ENCODE data around the gene PTPRG. TPM values are rescaled to one million over a fixed set of nuclear protein-coding genes. Genes with fewer than 3 reads are reported as not detected.

Gene PTPRG
- total and polyA plus RNA-seq, 12 donors, result 6.3 to 119 (median 72.2) TPM

- Histone ChIP-seq H3K4me3 (no peak overlapping the region), H3K27ac (no peak overlapping the region), H3K36me3 (replicated peaks in 1 of 2) (no peaks in the 10 kb centered on the region), H3K4me1 (replicated peaks in 1 of 2) (peaks cover 0 to 3% of the 10 kb centered on the region in 2 donors), H3K27me3 (no peaks in the 10 kb centered on the region), H3K9me3 (replicated peaks in 1 of 3) (no peaks in the 10 kb centered on the region)
- TF ChIP-seq, protein P1, sequence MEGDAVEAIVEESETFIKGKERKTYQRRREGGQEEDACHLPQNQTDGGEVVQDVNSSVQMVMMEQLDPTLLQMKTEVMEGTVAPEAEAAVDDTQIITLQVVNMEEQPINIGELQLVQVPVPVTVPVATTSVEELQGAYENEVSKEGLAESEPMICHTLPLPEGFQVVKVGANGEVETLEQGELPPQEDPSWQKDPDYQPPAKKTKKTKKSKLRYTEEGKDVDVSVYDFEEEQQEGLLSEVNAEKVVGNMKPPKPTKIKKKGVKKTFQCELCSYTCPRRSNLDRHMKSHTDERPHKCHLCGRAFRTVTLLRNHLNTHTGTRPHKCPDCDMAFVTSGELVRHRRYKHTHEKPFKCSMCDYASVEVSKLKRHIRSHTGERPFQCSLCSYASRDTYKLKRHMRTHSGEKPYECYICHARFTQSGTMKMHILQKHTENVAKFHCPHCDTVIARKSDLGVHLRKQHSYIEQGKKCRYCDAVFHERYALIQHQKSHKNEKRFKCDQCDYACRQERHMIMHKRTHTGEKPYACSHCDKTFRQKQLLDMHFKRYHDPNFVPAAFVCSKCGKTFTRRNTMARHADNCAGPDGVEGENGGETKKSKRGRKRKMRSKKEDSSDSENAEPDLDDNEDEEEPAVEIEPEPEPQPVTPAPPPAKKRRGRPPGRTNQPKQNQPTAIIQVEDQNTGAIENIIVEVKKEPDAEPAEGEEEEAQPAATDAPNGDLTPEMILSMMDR (IDR thresholded peaks at IDR 0.05), result no peak
- no peak for TF ChIP-seq POLR2A (IDR thresholded peaks at IDR 0.05)
- intact Hi-C loops (cut with DNase I), result no loop called here
- 76 to 81% (median 79%) methylated on average over 5 of the region's 5 CpGs for WGBS, 4 donors
- no peak for DNase-seq
Observed at GRCh38 chr3:61872077-61872706, 310.8 kb downstream of the PTPRG start.

GRCh38 chr3:61875046-61875844 is 313.9 kb downstream of the PTPRG start:
- no peak for DNase-seq
- H3K27me3 ChIP-seq, result no peaks in the 10 kb centered on the region
- no peak overlapping the region for H3K4me3 ChIP-seq
- intact Hi-C loops (cut with DNase I), result no loop called here
- peaks cover 0 to 5% of the 10 kb centered on the region in 2 donors for H3K4me1 ChIP-seq (replicated peaks in 1 of 2)
- TF ChIP-seq, protein P1 (IDR thresholded peaks at IDR 0.05), result no peak
- TF ChIP-seq POLR2A (IDR thresholded peaks at IDR 0.05), result no peak
- 83 to 86% (median 84%) methylated on average over 11 of the region's 11 CpGs for WGBS, 4 donors
- no peaks in the 10 kb centered on the region for H3K36me3 ChIP-seq (replicated peaks in 1 of 2)
- no peaks in the 10 kb centered on the region for H3K9me3 ChIP-seq (replicated peaks in 1 of 3)
- H3K27ac ChIP-seq, result no peak overlapping the region

- Histone ChIP-seq H3K36me3 (replicated peaks in 1 of 2) (no peaks in the 10 kb centered on the region), H3K9me3 (replicated peaks in 1 of 3) (no peaks in the 10 kb centered on the region), H3K27ac (no peak overlapping the region), H3K4me3 (no peak overlapping the region), H3K27me3 (no peaks in the 10 kb centered on the region), H3K4me1 (replicated peaks in 1 of 2) (peaks cover 0 to 5% of the 10 kb centered on the region in 2 donors)
- 81 to 86% (median 84%) methylated on average over 4 of the region's 4 CpGs for WGBS, 4 donors
- TF ChIP-seq, protein P1 (IDR thresholded peaks at IDR 0.05), result no peak
- no peak for TF ChIP-seq POLR2A (IDR thresholded peaks at IDR 0.05)
- intact Hi-C loops (cut with DNase I), result no loop called here
- no peak for DNase-seq
Observed at GRCh38 chr3:61875976-61876671, 314.8 kb downstream of the PTPRG start.

DNA sequence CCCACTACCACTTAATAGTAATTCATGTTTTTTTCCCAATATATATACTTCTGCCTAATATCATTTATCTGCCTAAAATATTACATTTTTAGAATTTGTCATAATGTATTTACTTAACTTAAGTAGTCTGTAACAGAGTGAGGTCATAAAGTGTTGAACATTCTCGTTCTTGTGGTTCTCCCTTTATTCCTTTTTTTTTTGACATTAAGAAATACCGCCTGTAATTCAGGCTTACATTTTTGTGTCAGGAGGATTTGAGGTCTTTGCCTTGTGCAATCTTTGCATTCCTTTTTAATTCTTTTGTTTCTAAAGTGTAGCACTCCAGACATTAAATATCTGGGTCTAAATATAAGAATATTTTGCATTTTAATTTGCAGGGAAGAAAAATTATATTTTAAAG is 315.4 kb downstream of the PTPRG start:
- no peak overlapping the region for H3K4me3 ChIP-seq
- H3K27ac ChIP-seq, result no peak overlapping the region
- no peaks in the 10 kb centered on the region for H3K27me3 ChIP-seq
- H3K9me3 ChIP-seq (replicated peaks in 1 of 3), result no peaks in the 10 kb centered on the region
- no peak for TF ChIP-seq POLR2A (IDR thresholded peaks at IDR 0.05)
- TF ChIP-seq, protein P1 (IDR thresholded peaks at IDR 0.05), result no peak
- H3K4me1 ChIP-seq (replicated peaks in 1 of 2), result peaks cover 0 to 5% of the 10 kb centered on the region in 2 donors
- 56 to 69% (median 64%) methylated on average over 2 of the region's 2 CpGs for WGBS, 4 donors
- no peak for DNase-seq
- no peaks in the 10 kb centered on the region for H3K36me3 ChIP-seq (replicated peaks in 1 of 2)
- intact Hi-C loops (cut with DNase I), result no loop called here

Measured in adrenal gland (tissue), 12 donors.